Vagina (tissue), 2 donors: ENCODE measurements around the gene KANSL3. TPM values are rescaled to one million over a fixed set of nuclear protein-coding genes. Genes with fewer than 3 reads are reported as not detected.
"Not testable (repeated sequence)": the region's sequence is repeated elsewhere in the genome, so short reads cannot be mapped to it uniquely, and the experiment has no call there.

ENCODE experiments used
- DNase-seq, 2 donors: peaks; one replicate each; pipeline ENCODE4 v3.0.0-alpha.2; 2017; ENCODE audit errors: extremely low spot score in 2 of 2
- H3K27ac ChIP-seq: fragments of 200-600 bp; sonication (generic); one replicate; pipeline ENCODE4 v1.5.1; 2019
- H3K27me3 ChIP-seq: fragments of 200-600 bp; sonication (generic); one replicate; pipeline ENCODE4 v1.5.1; 2019
- H3K36me3 ChIP-seq, 2 donors: fragments of 200-600 bp; sonication (generic); one replicate each; pipeline ENCODE4 v1.5.1; 2017 to 2019
- H3K4me1 ChIP-seq: fragments of 200-600 bp; sonication (generic); one replicate; pipeline ENCODE4 v1.5.1; 2019
- H3K4me3 ChIP-seq, 2 donors: fragments of 200-600 bp; sonication (generic); 1 replicate in 1 of 2; 2 replicates in 1 of 2; pipeline ENCODE4 v1.5.1; 2016 to 2019
- H3K9me3 ChIP-seq: fragments of 200-600 bp; sonication (generic); one replicate; pipeline ENCODE4 v1.5.1; 2019
- CTCF ChIP-seq, 3 experiments: fragments of 450-650 bp in 2 of 3; fragments of 200-600 bp in 1 of 3; sonication (generic) in 1 of 3; IDR thresholded peaks; one replicate each; pipeline ENCODE4 v1.5.1; 2017 to 2019; ENCODE audit warnings: antibody characterized with exemption in 3 of 3, mild to moderate bottlenecking in 2 of 3, moderate library complexity in 2 of 3
- POLR2A ChIP-seq, 2 donors: fragments of 450-650 bp; IDR thresholded peaks; one replicate each; pipeline ENCODE4 v1.6.1; 2017; ENCODE audit warnings: antibody characterized with exemption in 2 of 2, mild to moderate bottlenecking in 2 of 2, moderate library complexity in 2 of 2
- POLR2AphosphoS5 ChIP-seq, 2 donors: sonication (generic); formaldehyde crosslinking; IDR thresholded peaks; one replicate each; pipeline ENCODE4 v1.9.0; 2017; ENCODE audit warnings: antibody characterized with exemption in 2 of 2, mild to moderate bottlenecking in 2 of 2, low read depth in 1 of 2; ENCODE audit not compliant: insufficient read depth in 1 of 2
- intact Hi-C: fragments of 100-400 bp; cut with DNase I; formaldehyde crosslinking; loops from one replicate; pipeline ENCODE4 v1.15.1; 2023
- total RNA-seq: library from RNA; depleted of rRNA; stranded (reverse); fragments of >200 nt; gene quantifications from one replicate; pipeline ENCODE4 v1.2.3, GENCODE V29; 2016

KANSL3 gene
- total RNA-seq, 1 donor from 2014 or later: 41.7 TPM

GRCh38 chr2:96558061-96558460 is 80.1 kb downstream of the KANSL3 start:
- no peak overlapping the region for H3K4me3 ChIP-seq
- H3K9me3 ChIP-seq: no peaks in the 10 kb centered on the region
- no peak overlapping the region for H3K27ac ChIP-seq
- TF ChIP-seq CTCF (IDR thresholded peaks at IDR 0.05) (no peak), POLR2AphosphoS5 (IDR thresholded peaks at IDR 0.05; ENCODE audit: insufficient read depth in 1 of 2, low read depth in 1 of 2) (no peak), POLR2A (IDR thresholded peaks at IDR 0.05) (no peak)
- intact Hi-C loops: no loop called here
- H3K36me3 ChIP-seq: no peaks in the 10 kb centered on the region
- H3K27me3 ChIP-seq: no peaks in the 10 kb centered on the region
- DNase-seq: no peak
- peaks cover 11% of the 10 kb centered on the region for H3K4me1 ChIP-seq

- H3K9me3 ChIP-seq, H3K4me3 ChIP-seq, H3K36me3 ChIP-seq, intact Hi-C loops, H3K27me3 ChIP-seq, DNase-seq, H3K27ac ChIP-seq: not testable (repeated sequence)
- H3K4me1 ChIP-seq: peaks cover 11% of the 10 kb centered on the region
These were observed 80.7 kb downstream of the KANSL3 start for GRCh38 chr2:96557421-96557820.

- Histone ChIP-seq H3K4me3 (no peak overlapping the region), H3K9me3 (no peaks in the 10 kb centered on the region), H3K27me3 (no peaks in the 10 kb centered on the region), H3K27ac (no peak overlapping the region), H3K4me1 (peaks cover 11% of the 10 kb centered on the region), H3K36me3 (peaks cover 0 to 5% of the 10 kb centered on the region in 2 donors)
- DNase-seq: no peak
- no peak for TF ChIP-seq CTCF (IDR thresholded peaks at IDR 0.05)
- TF ChIP-seq POLR2AphosphoS5 (IDR thresholded peaks at IDR 0.05; ENCODE audit: insufficient read depth in 1 of 2, low read depth in 1 of 2): peak in 1 of 2 donors; percentile 60
- TF ChIP-seq POLR2A (IDR thresholded peaks at IDR 0.05): no peak
- intact Hi-C loops: no loop called here
These were observed 81.4 kb downstream of the KANSL3 start for GRCh38 chr2:96556441-96557330.

GRCh38 chr2:96555146-96555610 is 82.9 kb downstream of the KANSL3 start:
- no peak overlapping the region for H3K27ac ChIP-seq
- intact Hi-C loops: no loop called here

More at GRCh38 chr2:96555146-96555610, 82.9 kb downstream of the KANSL3 start:
- H3K36me3 ChIP-seq: peaks cover 4 to 20% of the 10 kb centered on the region in 2 donors
- DNase-seq: no peak
- peaks cover 11% of the 10 kb centered on the region for H3K4me1 ChIP-seq
- no peaks in the 10 kb centered on the region for H3K9me3 ChIP-seq
- no peak overlapping the region for H3K4me3 ChIP-seq
- no peaks in the 10 kb centered on the region for H3K27me3 ChIP-seq
- no peak for TF ChIP-seq POLR2AphosphoS5 (IDR thresholded peaks at IDR 0.05; ENCODE audit: insufficient read depth in 1 of 2, low read depth in 1 of 2)
- no peak for TF ChIP-seq POLR2A (IDR thresholded peaks at IDR 0.05)
- no peak for TF ChIP-seq CTCF (IDR thresholded peaks at IDR 0.05)
